NT2/D1 (cell line): ENCODE results near the gene SPAG5.

Source experiments
- SUZ12 ChIP-seq: IDR thresholded peaks from 2 replicates; pipeline ENCODE4 v1.6.1; 2011; ENCODE audit not compliant: insufficient read length, insufficient read depth; ENCODE audit errors: extremely low read depth
- ZNF274 ChIP-seq: IDR thresholded peaks from 2 replicates; pipeline ENCODE4 v1.6.1; 2011; ENCODE audit warnings: mild to moderate bottlenecking, low read depth, low read length

- TF ChIP-seq ZNF274 (no peak), SUZ12 (no peak)
These were observed 42.8 kb upstream of the SPAG5 start for GRCh38 chr17:28641579-28641978.
